ENCODE results near the gene IKZF2. TPM values are rescaled to one million over a fixed set of nuclear protein-coding genes. Genes with fewer than 3 reads are reported as not detected.

The IKZF2 gene
- total RNA-seq, 2 donors from 2014 or later = 16.2 to 26.5 TPM

DNA sequence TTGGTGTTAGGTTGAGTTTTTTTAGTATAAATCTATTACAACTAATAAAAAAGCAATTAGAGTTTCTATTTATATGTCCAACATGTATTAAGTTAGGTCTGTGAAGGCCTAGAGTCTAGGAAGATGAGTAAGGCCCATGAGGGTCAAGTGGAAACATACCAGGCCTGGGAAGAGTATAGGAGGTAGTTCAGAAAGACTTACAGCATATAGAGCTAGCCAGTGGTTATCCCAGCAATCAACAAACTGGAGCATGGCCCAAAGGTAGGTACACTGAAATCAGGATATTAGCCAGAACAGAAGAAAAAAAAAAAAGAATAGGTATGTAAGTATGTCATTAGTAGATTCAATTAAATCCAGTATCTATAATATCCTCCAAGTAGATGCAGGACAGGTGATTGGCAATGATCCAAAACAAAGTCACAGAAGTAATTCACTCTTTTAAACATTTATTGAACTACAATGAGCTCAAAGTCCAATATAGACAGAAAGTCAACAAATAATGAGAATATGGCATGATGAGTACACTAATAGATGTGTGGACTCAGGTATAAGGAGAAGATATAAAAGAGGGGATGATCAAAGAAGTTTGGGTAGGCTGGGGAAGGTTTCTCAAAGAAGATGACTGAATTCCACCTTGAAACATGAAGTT, 70.3 kb downstream of the IKZF2 start:
- H3K27ac ChIP-seq = no peak overlapping the region
- H3K36me3 ChIP-seq = no peaks in the 10 kb centered on the region
- H3K4me3 ChIP-seq = no peak overlapping the region
- no peak for DNase-seq (ENCODE audit: low spot score)
- TF ChIP-seq CTCF (IDR thresholded peaks at IDR 0.05) = no peak
- H3K27me3 ChIP-seq (replicated peaks; ENCODE audit: insufficient read depth) = no peaks in the 10 kb centered on the region
- peaks cover 8% of the 10 kb centered on the region in 2 donors for H3K4me1 ChIP-seq (ENCODE audit: control insufficient read depth in 1 of 2, low read depth in 2 of 2)
- no peaks in the 10 kb centered on the region for H3K9me3 ChIP-seq
- no peak for ATAC-seq (ENCODE audit: insufficient number of reproducible peaks, low FRiP score, low read depth)

GRCh38 chr2:213079756-213080155, 71.7 kb downstream of the IKZF2 start:
- ATAC-seq (ENCODE audit: insufficient number of reproducible peaks, low FRiP score, low read depth) = no peak
- no peaks in the 10 kb centered on the region for H3K27me3 ChIP-seq (replicated peaks; ENCODE audit: insufficient read depth)
- no peak overlapping the region for H3K27ac ChIP-seq
- no peak overlapping the region for H3K4me3 ChIP-seq
- no peak for DNase-seq (ENCODE audit: low spot score)
- peaks cover 0 to 3% of the 10 kb centered on the region in 2 donors for H3K4me1 ChIP-seq (ENCODE audit: control insufficient read depth in 1 of 2, low read depth in 2 of 2)
- no peak for TF ChIP-seq CTCF (IDR thresholded peaks at IDR 0.05)
- no peaks in the 10 kb centered on the region for H3K36me3 ChIP-seq
- no peaks in the 10 kb centered on the region for H3K9me3 ChIP-seq

- no peak for DNase-seq (ENCODE audit: low spot score)
- H3K27me3 ChIP-seq (replicated peaks; ENCODE audit: insufficient read depth) = no peaks in the 10 kb centered on the region
- no peak for TF ChIP-seq CTCF (IDR thresholded peaks at IDR 0.05)
- no peaks in the 10 kb centered on the region for H3K9me3 ChIP-seq
- H3K4me1 ChIP-seq (ENCODE audit: control insufficient read depth in 1 of 2, low read depth in 2 of 2) = no peaks in the 10 kb centered on the region
- no peaks in the 10 kb centered on the region for H3K36me3 ChIP-seq
- no peak overlapping the region for H3K27ac ChIP-seq
- no peak overlapping the region for H3K4me3 ChIP-seq
- ATAC-seq (ENCODE audit: insufficient number of reproducible peaks, low FRiP score, low read depth) = no peak
Observed at GRCh38 chr2:213078686-213079085, 72.7 kb downstream of the IKZF2 start.

- no peak overlapping the region for H3K4me3 ChIP-seq
- DNase-seq (ENCODE audit: low spot score) (no peak), ATAC-seq (ENCODE audit: insufficient number of reproducible peaks, low FRiP score, low read depth) (no peak)
- no peaks in the 10 kb centered on the region for H3K27me3 ChIP-seq (replicated peaks; ENCODE audit: insufficient read depth)
- no peaks in the 10 kb centered on the region for H3K9me3 ChIP-seq
- H3K27ac ChIP-seq = no peak overlapping the region
- H3K36me3 ChIP-seq = no peaks in the 10 kb centered on the region
- peaks cover 2 to 9% of the 10 kb centered on the region in 2 donors for H3K4me1 ChIP-seq (ENCODE audit: control insufficient read depth in 1 of 2, low read depth in 2 of 2)
- TF ChIP-seq CTCF (IDR thresholded peaks at IDR 0.05) = no peak
Observed at GRCh38 chr2:213069531-213069930, 81.9 kb downstream of the IKZF2 start.

DNA sequence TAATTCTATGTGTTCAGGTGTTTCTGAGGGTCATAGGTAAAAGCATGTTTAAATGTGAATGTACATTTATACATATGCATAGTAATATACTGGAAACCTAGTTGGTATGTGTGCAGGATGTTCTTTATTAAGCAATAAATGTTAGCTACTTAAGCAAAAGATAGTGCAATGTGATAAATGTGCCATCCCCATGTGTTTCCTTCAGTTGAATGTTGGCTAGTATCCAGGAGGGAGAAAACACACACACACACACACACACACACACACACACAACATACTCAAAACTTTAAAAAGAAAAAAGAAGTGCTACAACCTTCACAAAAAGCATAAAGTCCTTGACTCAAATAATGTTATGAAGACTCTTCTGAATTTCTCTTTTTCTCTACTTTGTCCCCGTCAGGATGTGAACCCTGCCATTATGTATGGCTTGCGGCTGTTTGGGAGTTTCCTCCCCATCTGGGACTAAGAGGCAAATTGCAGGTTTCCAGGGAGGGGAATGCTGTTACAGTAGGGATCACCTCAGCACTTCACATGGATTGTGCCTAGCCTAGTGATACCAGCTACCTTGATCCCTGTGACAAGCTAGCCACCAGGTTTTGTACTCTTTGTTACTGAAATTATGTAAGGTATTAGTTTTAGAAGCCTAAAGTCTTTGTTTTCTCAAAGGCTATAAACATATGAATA, 82.6 kb downstream of the IKZF2 start:
- no peak for ATAC-seq (ENCODE audit: insufficient number of reproducible peaks, low FRiP score, low read depth)
- no peak for TF ChIP-seq CTCF (IDR thresholded peaks at IDR 0.05)
- no peak overlapping the region for H3K27ac ChIP-seq

More for the DNA sequence above, 82.6 kb downstream of the IKZF2 start:
- Histone ChIP-seq H3K36me3 (no peaks in the 10 kb centered on the region), H3K27me3 (replicated peaks; ENCODE audit: insufficient read depth) (no peaks in the 10 kb centered on the region), H3K4me1 (ENCODE audit: control insufficient read depth in 1 of 2, low read depth in 2 of 2) (peaks cover 2 to 9% of the 10 kb centered on the region in 2 donors), H3K4me3 (no peak overlapping the region), H3K9me3 (no peaks in the 10 kb centered on the region)
- DNase-seq (ENCODE audit: low spot score) = no peak

Data from thoracic aorta (tissue), 2 donors.